Measurements from ENCODE around the gene OR6F1.

GRCh38 chr1:247713753-247714152 is 2.7 kb downstream of the OR6F1 start:
- no peak for TF ChIP-seq EP300 (IDR thresholded peaks at IDR 0.05)
- TF ChIP-seq CTCF (IDR thresholded peaks at IDR 0.05): no peak
- TF ChIP-seq REST (IDR thresholded peaks at IDR 0.05): no peak
- TF ChIP-seq POLR2A (IDR thresholded peaks at IDR 0.05; ENCODE audit: low read length): no peak

All from A549 (cell line).